GM18873 (cell line): ENCODE results near the gene DAZAP1.
A peak's percentile ranks its signal among the peaks of the same experiment; 100 is the strongest.

Experiments
- ATAC-seq: cut with Tn5 transposase; IDR thresholded peaks from one replicate; pipeline ENCODE4 v1.9.1; 2021; ENCODE audit warnings: mild to moderate bottlenecking, moderate library complexity, moderate number of reproducible peaks; ENCODE audit not compliant: unreplicated experiment, low FRiP score

Gene DAZAP1

GRCh38 chr19:1423436-1424191, 16.2 kb downstream of the DAZAP1 start:
- ATAC-seq, result no peak

GRCh38 chr19:1424192-1424955, 17.0 kb downstream of the DAZAP1 start:
- ATAC-seq, result no peak

- no peak for ATAC-seq
Observed at GRCh38 chr19:1425102-1425837, 17.9 kb downstream of the DAZAP1 start.

- ATAC-seq, result no peak
Observed at GRCh38 chr19:1425902-1426301, 18.5 kb downstream of the DAZAP1 start.

GRCh38 chr19:1426736-1427135, 19.4 kb downstream of the DAZAP1 start:
- no peak for ATAC-seq

GRCh38 chr19:1427221-1427920, 20.0 kb downstream of the DAZAP1 start:
- ATAC-seq, result no peak

GRCh38 chr19:1428738-1429391, 21.5 kb downstream of the DAZAP1 start:
- no peak for ATAC-seq

- ATAC-seq, result no peak
Observed at GRCh38 chr19:1429750-1430149, 22.4 kb downstream of the DAZAP1 start.

- no peak for ATAC-seq
Observed at GRCh38 chr19:1430246-1430645, 22.9 kb downstream of the DAZAP1 start.

GRCh38 chr19:1431759-1432506, 24.5 kb downstream of the DAZAP1 start:
- ATAC-seq, result no peak

- no peak for ATAC-seq
Observed at GRCh38 chr19:1432507-1432887, 25.1 kb downstream of the DAZAP1 start.

- ATAC-seq, result no peak
Observed at GRCh38 chr19:1433119-1434039, 26.0 kb downstream of the DAZAP1 start.

GRCh38 chr19:1434040-1434366, 26.6 kb downstream of the DAZAP1 start:
- no peak for ATAC-seq

GRCh38 chr19:1434577-1435060, 27.2 kb downstream of the DAZAP1 start:
- no peak for ATAC-seq

GRCh38 chr19:1435378-1435989, 28.1 kb downstream of the DAZAP1 start:
- no peak for ATAC-seq

GRCh38 chr19:1437609-1438008, 30.2 kb downstream of the DAZAP1 start:
- ATAC-seq, result no peak

- ATAC-seq, result peak; percentile 65
Observed at GRCh38 chr19:1438035-1438932, 30.9 kb downstream of the DAZAP1 start, which contains the start of gene RPS15. Gene RPS15, plus strand, starts transcription at chr19:1438396. Its CDS starts 30 bp downstream, at chr19:1438426.
